HEK293 (cell line): ENCODE results near the gene SMIM43.
A peak's percentile ranks its signal among the peaks of the same experiment; 100 is the strongest.

Experiments used
- CTCF ChIA-PET: fragments of 350-600 bp; formaldehyde crosslinking; extraction: SDS; loops from one replicate; lab custom pipeline; 2021; ENCODE audit warnings: antibody characterized with exemption; lab: Yijun Ruan, JAX
- POLR2A ChIA-PET: fragments of 300-600 bp; formaldehyde crosslinking; extraction: SDS; loops from one replicate; lab custom pipeline; 2020; ENCODE audit warnings: antibody characterized with exemption, inconsistent platforms; lab: Yijun Ruan, JAX
- H3K27ac ChIP-seq: fragments of 200-500 bp; sonication (Bioruptor generic); 2 replicates; pipeline ENCODE4 v1.5.1; 2014; ENCODE audit warnings: low read depth, low read length, control low read depth, inconsistent platforms; ENCODE audit errors: extremely low read depth
- H3K36me3 ChIP-seq, 2 experiments: fragments of 200-500 bp in 1 of 2; sonication (Bioruptor generic) in 1 of 2; 1 replicate in 1 of 2; 2 replicates in 1 of 2; pipeline ENCODE4 v1.5.1; 2014 to 2017; ENCODE audit warnings: inconsistent platforms in 2 of 2, low read length in 2 of 2; ENCODE audit not compliant: control insufficient read depth in 2 of 2, insufficient read depth in 1 of 2
- H3K4me1 ChIP-seq: fragments of 200-500 bp; sonication (Bioruptor generic); 2 replicates; pipeline ENCODE4 v1.5.1; 2014; ENCODE audit warnings: mild to moderate bottlenecking, low read length, inconsistent platforms; ENCODE audit not compliant: control insufficient read depth, insufficient read depth
- H3K4me3 ChIP-seq: 2 replicates; pipeline ENCODE4 v1.5.1; 2011; ENCODE audit warnings: low read depth, mild to moderate bottlenecking, control low read depth, low read length, moderate library complexity
- H3K9me3 ChIP-seq: fragments of 200-500 bp; sonication (Bioruptor generic); 2 replicates; pipeline ENCODE4 v1.5.1; 2014; ENCODE audit warnings: low read depth, low read length, inconsistent platforms; ENCODE audit not compliant: control insufficient read depth, insufficient read depth
- BCL11A ChIP-seq: fragments of 450-650 bp; formaldehyde crosslinking; IDR thresholded peaks from 2 replicates; pipeline ENCODE4 v1.5.1; 2016; ENCODE audit warnings: low read depth, missing biosample characterization, missing genetic modification characterization
- GLIS2 ChIP-seq: fragments of 450-650 bp; formaldehyde crosslinking; IDR thresholded peaks from 2 replicates; pipeline ENCODE4 v1.5.1; 2016; ENCODE audit warnings: missing biosample characterization, missing genetic modification characterization
- HOXD13 ChIP-seq: sonication (generic); formaldehyde crosslinking; IDR thresholded peaks from 2 replicates; pipeline ENCODE4 v1.8.0; 2022; ENCODE audit warnings: missing genetic modification reagents, borderline replicate concordance
- KLF1 ChIP-seq: fragments of 450-650 bp; formaldehyde crosslinking; IDR thresholded peaks from 2 replicates; pipeline ENCODE4 v1.5.1; 2016; ENCODE audit warnings: missing biosample characterization, missing genetic modification characterization
- KLF7 ChIP-seq: fragments of 450-650 bp; formaldehyde crosslinking; IDR thresholded peaks from 2 replicates; pipeline ENCODE4 v1.5.1; 2016; ENCODE audit warnings: missing biosample characterization, missing genetic modification characterization, borderline replicate concordance
- OVOL3 ChIP-seq: fragments of 450-650 bp; formaldehyde crosslinking; IDR thresholded peaks from 2 replicates; pipeline ENCODE4 v1.5.1; 2016; ENCODE audit warnings: missing biosample characterization, missing genetic modification characterization
- PATZ1 ChIP-seq: fragments of 450-650 bp; formaldehyde crosslinking; IDR thresholded peaks from 2 replicates; pipeline ENCODE4 v1.5.1; 2016; ENCODE audit warnings: missing biosample characterization, missing genetic modification characterization
- PRDM4 ChIP-seq: fragments of 450-650 bp; formaldehyde crosslinking; IDR thresholded peaks from 2 replicates; pipeline ENCODE4 v1.5.1; 2017; ENCODE audit warnings: missing biosample characterization, missing genetic modification characterization
- TRIM28 ChIP-seq: IDR thresholded peaks from 2 replicates; pipeline ENCODE4 v1.6.1; 2011; ENCODE audit warnings: low read length, control low read depth, borderline replicate concordance
- WT1 ChIP-seq: fragments of 450-650 bp; formaldehyde crosslinking; IDR thresholded peaks from 2 replicates; pipeline ENCODE4 v1.5.1; 2016; ENCODE audit warnings: missing biosample characterization, missing genetic modification characterization
- ZBTB1 ChIP-seq: fragments of 450-650 bp; formaldehyde crosslinking; IDR thresholded peaks from 2 replicates; pipeline ENCODE4 v1.5.1; 2016; ENCODE audit warnings: missing biosample characterization, missing genetic modification characterization
- ZBTB21 ChIP-seq: fragments of 450-650 bp; formaldehyde crosslinking; IDR thresholded peaks from 2 replicates; pipeline ENCODE4 v1.5.1; 2017; ENCODE audit warnings: missing biosample characterization, missing genetic modification characterization
- ZFHX2 ChIP-seq: fragments of 450-650 bp; formaldehyde crosslinking; conservative IDR thresholded peaks from 2 replicates; pipeline ENCODE4 v1.5.1; 2016; ENCODE audit warnings: missing biosample characterization, missing genetic modification characterization
- ZFP3 ChIP-seq: fragments of 450-650 bp; formaldehyde crosslinking; IDR thresholded peaks from 2 replicates; pipeline ENCODE4 v1.5.1; 2016; ENCODE audit warnings: low read depth, missing biosample characterization, missing genetic modification characterization
- ZIC2 ChIP-seq: fragments of 450-650 bp; formaldehyde crosslinking; IDR thresholded peaks from 2 replicates; pipeline ENCODE4 v1.5.1; 2016; ENCODE audit warnings: missing biosample characterization, missing genetic modification characterization
- ZNF174 ChIP-seq: fragments of 450-650 bp; formaldehyde crosslinking; IDR thresholded peaks from 2 replicates; pipeline ENCODE4 v1.5.0; 2017; ENCODE audit warnings: missing biosample characterization, mild to moderate bottlenecking, missing genetic modification characterization
- ZNF184 ChIP-seq: fragments of 450-650 bp; IDR thresholded peaks from 2 replicates; pipeline ENCODE4 v1.5.1; 2018; ENCODE audit warnings: missing biosample characterization, mild to moderate bottlenecking, missing genetic modification characterization
- ZNF211 ChIP-seq: fragments of 450-650 bp; formaldehyde crosslinking; IDR thresholded peaks from 2 replicates; pipeline ENCODE4 v1.5.1; 2016; ENCODE audit warnings: low read depth, missing biosample characterization, missing genetic modification characterization
- ZNF221 ChIP-seq: fragments of 450-650 bp; formaldehyde crosslinking; IDR thresholded peaks from 2 replicates; pipeline ENCODE4 v1.5.1; 2017; ENCODE audit warnings: missing biosample characterization, missing genetic modification characterization, borderline replicate concordance
- ZNF341 ChIP-seq: fragments of 450-650 bp; formaldehyde crosslinking; IDR thresholded peaks from 2 replicates; pipeline ENCODE4; 2016; ENCODE audit warnings: low read depth, missing biosample characterization, missing genetic modification characterization
- ZNF404 ChIP-seq: fragments of 450-650 bp; formaldehyde crosslinking; IDR thresholded peaks from 2 replicates; pipeline ENCODE4 v1.5.1; 2017; ENCODE audit warnings: missing biosample characterization, missing genetic modification characterization
- ZNF423 ChIP-seq: fragments of 450-650 bp; formaldehyde crosslinking; IDR thresholded peaks from 2 replicates; pipeline ENCODE4 v1.5.1; 2016; ENCODE audit warnings: missing biosample characterization, missing genetic modification characterization
- ZNF561 ChIP-seq: fragments of 450-650 bp; IDR thresholded peaks from 2 replicates; pipeline ENCODE4 v1.5.1; 2018; ENCODE audit warnings: missing biosample characterization, missing genetic modification characterization, borderline replicate concordance
- ZNF571 ChIP-seq: fragments of 450-650 bp; formaldehyde crosslinking; IDR thresholded peaks from 2 replicates; pipeline ENCODE4 v1.5.0; 2017; ENCODE audit warnings: missing biosample characterization, missing genetic modification characterization
- ZNF701 ChIP-seq: fragments of 450-650 bp; formaldehyde crosslinking; IDR thresholded peaks from 2 replicates; pipeline ENCODE4 v1.5.1; 2016; ENCODE audit warnings: missing biosample characterization, missing genetic modification characterization
- ZNF707 ChIP-seq: fragments of 450-650 bp; formaldehyde crosslinking; IDR thresholded peaks from 2 replicates; pipeline ENCODE4 v1.5.1; 2016; ENCODE audit warnings: missing biosample characterization, missing genetic modification characterization
- ZNF76 ChIP-seq: fragments of 450-650 bp; formaldehyde crosslinking; IDR thresholded peaks from 2 replicates; pipeline ENCODE4; 2016; ENCODE audit warnings: low read depth, missing biosample characterization, missing genetic modification characterization, borderline replicate concordance
- ZNF776 ChIP-seq: fragments of 450-650 bp; formaldehyde crosslinking; IDR thresholded peaks from 2 replicates; pipeline ENCODE4 v1.5.0; 2017; ENCODE audit warnings: missing biosample characterization, missing genetic modification characterization, borderline replicate concordance
- ZNF785 ChIP-seq: fragments of 450-650 bp; formaldehyde crosslinking; IDR thresholded peaks from 2 replicates; pipeline ENCODE4 v1.5.1; 2016; ENCODE audit warnings: missing biosample characterization, missing genetic modification characterization
- ZNF791 ChIP-seq: fragments of 450-650 bp; formaldehyde crosslinking; IDR thresholded peaks from 2 replicates; pipeline ENCODE4 v1.5.1; 2016; ENCODE audit warnings: missing biosample characterization, missing genetic modification characterization
- ZNF792 ChIP-seq: fragments of 450-650 bp; formaldehyde crosslinking; IDR thresholded peaks from 2 replicates; pipeline ENCODE4 v1.5.1; 2016; ENCODE audit warnings: missing biosample characterization, missing genetic modification characterization
- ZNF837 ChIP-seq: fragments of 450-650 bp; formaldehyde crosslinking; IDR thresholded peaks from 2 replicates; pipeline ENCODE4 v1.5.1; 2016; ENCODE audit warnings: missing biosample characterization, missing genetic modification characterization
- ZSCAN30 ChIP-seq: fragments of 450-650 bp; IDR thresholded peaks from 2 replicates; pipeline ENCODE4 v1.5.1; 2018; ENCODE audit warnings: missing biosample characterization, mild to moderate bottlenecking, missing genetic modification characterization, moderate library complexity
- ZXDB ChIP-seq: fragments of 450-650 bp; formaldehyde crosslinking; IDR thresholded peaks from 2 replicates; pipeline ENCODE4 v1.5.1; 2016; ENCODE audit warnings: missing biosample characterization, missing genetic modification characterization
- TF ChIP-seq, protein P1 (sequence below): fragments of 450-650 bp; formaldehyde crosslinking; IDR thresholded peaks from 2 replicates; pipeline ENCODE4 v1.5.1; 2016; ENCODE audit warnings: missing biosample characterization, missing genetic modification characterization

SMIM43 gene

GRCh38 chr4:121721700-121722099, 43.3 kb downstream of the SMIM43 start:
- ChIA-PET CTCF (interaction anchor here (0.9 kb wide), 1 partner anchor 15 kb away, joined by 5 read pairs; no protein-coding TSS in a partner anchor), POLR2A (no interaction called here)
- H3K4me3 ChIP-seq, result no peak overlapping the region
- H3K36me3 ChIP-seq, result no peaks in the 10 kb centered on the region
- peak overlapping the region; percentile 60 for H3K27ac ChIP-seq
- no peaks in the 10 kb centered on the region for H3K9me3 ChIP-seq
- H3K4me1 ChIP-seq, result no peaks in the 10 kb centered on the region
- no peak for TF ChIP-seq ZNF184 (tag by site-specific recombination)
- no peak for TF ChIP-seq KLF7
- peak; percentile 65; the same call in 1 of the 2 replicates for TF ChIP-seq OVOL3 (tag by site-specific recombination)
- no peak for TF ChIP-seq ZNF701
- TF ChIP-seq TRIM28, result 0 out of 2 replicates have a peak, but pooled peaks have one; percentile 39
- no peak for TF ChIP-seq ZNF211
- no peak for TF ChIP-seq ZNF776 (tag by site-specific recombination)
- TF ChIP-seq PATZ1, result no peak
- no peak for TF ChIP-seq ZNF707 (tag by site-specific recombination)
- no peak for TF ChIP-seq ZNF791 (tag by site-specific recombination)
- peak; percentile 62; the same call in 1 of the 2 replicates for TF ChIP-seq ZNF792
- peak; percentile 18; the same call in 1 of the 2 replicates for TF ChIP-seq ZNF423 (tag by site-specific recombination)
- TF ChIP-seq ZXDB (tag by site-specific recombination), result peak; percentile 66
- TF ChIP-seq ZNF571 (tag by site-specific recombination), result no peak
- peak; percentile 13; the same call in 1 of the 2 replicates for TF ChIP-seq ZIC2 (tag by site-specific recombination)
- TF ChIP-seq KLF1 (tag by site-specific recombination), result no peak
- TF ChIP-seq ZNF174, result no peak
- TF ChIP-seq ZSCAN30 (tag by site-specific recombination), result peak; percentile 37; the same call in 1 of the 2 replicates
- TF ChIP-seq ZNF837 (tag by site-specific recombination), result no peak
- no peak for TF ChIP-seq ZNF341
- TF ChIP-seq ZNF221 (tag by site-specific recombination), result no peak
- TF ChIP-seq WT1 (tag by site-specific recombination), result peak; percentile 55; the same call in 1 of the 2 replicates
- TF ChIP-seq HOXD13 (CRISPR knock-in tag), result no peak
- no peak for TF ChIP-seq ZNF404 (tag by site-specific recombination)
- TF ChIP-seq ZBTB1, result no peak
- TF ChIP-seq PRDM4 (tag by site-specific recombination), result peak; percentile 77
- TF ChIP-seq ZFHX2 (tag by site-specific recombination), result no peak
- TF ChIP-seq, protein P1, sequence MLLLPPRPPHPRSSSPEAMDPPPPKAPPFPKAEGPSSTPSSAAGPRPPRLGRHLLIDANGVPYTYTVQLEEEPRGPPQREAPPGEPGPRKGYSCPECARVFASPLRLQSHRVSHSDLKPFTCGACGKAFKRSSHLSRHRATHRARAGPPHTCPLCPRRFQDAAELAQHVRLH (tag by site-specific recombination), result no peak
- TF ChIP-seq BCL11A (tag by site-specific recombination), result no peak
- no peak for TF ChIP-seq ZFP3 (tag by site-specific recombination)
- TF ChIP-seq ZNF785 (tag by site-specific recombination), result no peak
- peak; percentile 56; the same call in 1 of the 2 replicates for TF ChIP-seq ZNF561 (tag by site-specific recombination)
- no peak for TF ChIP-seq GLIS2
- no peak for TF ChIP-seq ZNF76 (tag by site-specific recombination)
- no peak for TF ChIP-seq ZBTB21
